Uterus (tissue), 4 donors: ENCODE data around the gene GEMIN7. TPM values are rescaled to one million over a fixed set of nuclear protein-coding genes. Genes with fewer than 3 reads are reported as not detected.

ENCODE experiments used
- DNase-seq, 2 donors: peaks; one replicate each; pipeline ENCODE4 v3.0.0-alpha.2; 2019 to 2020
- H3K27ac ChIP-seq, 2 donors: fragments of 200-600 bp; sonication (generic); 1 replicate in 1 of 2; 2 replicates in 1 of 2; pipeline ENCODE4 v1.5.1; 2016 to 2018
- H3K27me3 ChIP-seq, 2 donors: fragments of 200-600 bp; sonication (generic); one replicate each; pipeline ENCODE4 v1.5.1; 2018 to 2019; ENCODE audit warnings: control low read depth in 1 of 2
- H3K36me3 ChIP-seq, 2 donors: fragments of 200-600 bp; sonication (generic); one replicate each; pipeline ENCODE4 v1.5.1; 2019; ENCODE audit warnings: control low read depth in 1 of 2
- H3K4me1 ChIP-seq, 2 donors: fragments of 200-600 bp; sonication (generic); one replicate each; pipeline ENCODE4 v1.5.1; 2018 to 2019; ENCODE audit warnings: control low read depth in 1 of 2
- H3K4me3 ChIP-seq, 2 donors: fragments of 200-600 bp; sonication (generic); 1 replicate in 1 of 2; 2 replicates in 1 of 2; pipeline ENCODE4 v1.5.1; 2018 to 2019; ENCODE audit warnings: mild to moderate bottlenecking in 1 of 2
- H3K9me3 ChIP-seq, 2 donors: fragments of 200-600 bp; sonication (generic); one replicate each; pipeline ENCODE4 v1.5.1; 2019; ENCODE audit warnings: control low read depth in 1 of 2
- CTCF ChIP-seq, 4 experiments: fragments of 200-600 bp in 2 of 4; fragments of 450-650 bp in 2 of 4; sonication (generic) in 2 of 4; IDR thresholded peaks; one replicate each; pipeline ENCODE4 v1.5.1; 2016 to 2019; ENCODE audit warnings: antibody characterized with exemption in 4 of 4, mild to moderate bottlenecking in 2 of 4, moderate library complexity in 1 of 4
- POLR2A ChIP-seq, 2 donors: fragments of 450-650 bp; IDR thresholded peaks; one replicate each; pipeline ENCODE4 v1.6.1; 2016; ENCODE audit warnings: antibody characterized with exemption in 2 of 2, mild to moderate bottlenecking in 1 of 2, moderate library complexity in 1 of 2
- intact Hi-C: fragments of 100-400 bp; cut with DNase I; formaldehyde crosslinking; loops from one replicate; pipeline ENCODE4 v1.15.1; 2023; ENCODE audit warnings: low total_unique reads
- total RNA-seq, 4 donors: library from RNA; depleted of rRNA in 3 of 4; stranded (reverse); fragments of >200 nt in 3 of 4; gene quantifications; one replicate each; pipeline versions ENCODE4 v1.1.0 to v1.2.4, GENCODE V29; 2014 to 2023
- donor health status: DM: yes; HTN: yes; CAD: no.

The GEMIN7 gene
- total RNA-seq, 4 donors from 2014 or later: 3.5 to 18.4 (median 13.7) TPM

GRCh38 chr19:45122832-45123231 is 43.8 kb downstream of the GEMIN7 start:
- no peak for DNase-seq
- TF ChIP-seq CTCF (IDR thresholded peaks at IDR 0.05) (no peak), POLR2A (IDR thresholded peaks at IDR 0.05) (no peak)
- Histone ChIP-seq H3K4me1 (no peaks in the 10 kb centered on the region), H3K27ac (no peak overlapping the region), H3K4me3 (no peak overlapping the region), H3K27me3 (no peaks in the 10 kb centered on the region), H3K36me3 (no peaks in the 10 kb centered on the region), H3K9me3 (no peaks in the 10 kb centered on the region)
- intact Hi-C loops: no loop called here

- no peaks in the 10 kb centered on the region for H3K36me3 ChIP-seq
- H3K9me3 ChIP-seq: no peaks in the 10 kb centered on the region
- intact Hi-C loops: no loop called here
- H3K4me1 ChIP-seq: no peaks in the 10 kb centered on the region
- no peaks in the 10 kb centered on the region for H3K27me3 ChIP-seq
- no peak overlapping the region for H3K4me3 ChIP-seq
- H3K27ac ChIP-seq: no peak overlapping the region
- TF ChIP-seq CTCF (IDR thresholded peaks at IDR 0.05): no peak
- no peak for DNase-seq
Measured at GRCh38 chr19:45123440-45123850, 44.4 kb downstream of the GEMIN7 start.

GRCh38 chr19:45124021-45124420 is 45.0 kb downstream of the GEMIN7 start:
- Histone ChIP-seq H3K27me3 (no peaks in the 10 kb centered on the region), H3K9me3 (no peaks in the 10 kb centered on the region), H3K4me1 (no peaks in the 10 kb centered on the region), H3K27ac (no peak overlapping the region), H3K4me3 (no peak overlapping the region), H3K36me3 (no peaks in the 10 kb centered on the region)
- DNase-seq: no peak
- intact Hi-C loops: no loop called here
- TF ChIP-seq POLR2A (IDR thresholded peaks at IDR 0.05): no peak
- TF ChIP-seq CTCF (IDR thresholded peaks at IDR 0.05): no peak

DNA sequence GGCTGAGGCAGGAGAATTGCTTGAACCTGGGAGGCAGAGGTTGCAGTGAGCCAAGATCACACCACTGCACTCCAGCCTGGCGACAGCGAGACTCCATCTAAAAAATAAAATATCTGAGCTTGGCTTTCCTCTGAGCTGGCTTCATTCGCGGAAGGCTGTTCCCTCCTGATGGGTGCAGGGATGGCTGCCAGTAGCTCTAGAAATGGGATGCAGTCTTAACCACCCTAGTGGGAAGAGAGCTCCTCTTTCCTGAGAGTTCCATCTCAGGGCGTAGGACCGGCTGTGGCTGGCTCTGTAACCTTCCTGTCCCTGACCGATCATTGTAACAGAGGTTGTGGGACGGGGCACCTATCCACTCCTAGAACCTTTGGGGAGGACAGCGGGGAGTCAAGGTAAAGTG is 46.3 kb downstream of the GEMIN7 start:
- TF ChIP-seq POLR2A (IDR thresholded peaks at IDR 0.05) (no peak), CTCF (IDR thresholded peaks at IDR 0.05) (no peak)
- intact Hi-C loops: no loop called here
- Histone ChIP-seq H3K4me3 (no peak overlapping the region), H3K27me3 (no peaks in the 10 kb centered on the region), H3K9me3 (no peaks in the 10 kb centered on the region), H3K27ac (no peak overlapping the region), H3K4me1 (no peaks in the 10 kb centered on the region), H3K36me3 (no peaks in the 10 kb centered on the region)
- DNase-seq: no peak

GRCh38 chr19:45125975-45126493 is 47.0 kb downstream of the GEMIN7 start:
- Histone ChIP-seq H3K4me3 (no peak overlapping the region), H3K27ac (no peak overlapping the region), H3K27me3 (no peaks in the 10 kb centered on the region), H3K9me3 (no peaks in the 10 kb centered on the region), H3K36me3 (no peaks in the 10 kb centered on the region), H3K4me1 (no peaks in the 10 kb centered on the region)
- peak in 2 of 4 experiments; percentile 17 to 22 for TF ChIP-seq CTCF (IDR thresholded peaks at IDR 0.05)
- no peak for TF ChIP-seq POLR2A (IDR thresholded peaks at IDR 0.05)
- peak in 1 of 2 donors; percentile 27 for DNase-seq
- intact Hi-C loops: no loop called here
